Lung (tissue), 12 donors: Measurements from ENCODE around the gene RDH11. TPM values are rescaled to one million over a fixed set of nuclear protein-coding genes. Genes with fewer than 3 reads are reported as not detected.
"Not testable (repeated sequence)": the region's sequence is repeated elsewhere in the genome, so short reads cannot be mapped to it uniquely, and the experiment has no call there.

ENCODE experiments used
- ATAC-seq: fragments of 200-7000 bp; cut with Tn5 transposase; one replicate; pipeline ENCODE4 v1.9.1; 2020; ENCODE audit warnings: moderate number of reproducible peaks; ENCODE audit not compliant: insufficient read depth, low FRiP score
- DNase-seq, 3 donors: peaks; one replicate each; pipeline ENCODE4 v3.0.0-alpha.2; 2013 to 2017
- H3K27ac ChIP-seq, 2 donors: one replicate each; pipeline ENCODE4 v1.5.1; 2013; ENCODE audit warnings: mild to moderate bottlenecking in 2 of 2, moderate library complexity in 2 of 2, control low read depth in 1 of 2, inconsistent platforms in 1 of 2, low read depth in 1 of 2, low read length in 1 of 2
- H3K27me3 ChIP-seq, 3 donors: one replicate each; pipeline ENCODE4 v1.5.1; 2013; ENCODE audit warnings: low read length in 2 of 3; ENCODE audit not compliant: control insufficient read depth in 3 of 3, insufficient read depth in 3 of 3
- H3K36me3 ChIP-seq, 4 donors: one replicate each; pipeline ENCODE4 v1.5.1; 2013; ENCODE audit warnings: low read length in 4 of 4, mild to moderate bottlenecking in 1 of 4, moderate library complexity in 1 of 4; ENCODE audit not compliant: control insufficient read depth in 4 of 4, insufficient read depth in 4 of 4
- H3K4me1 ChIP-seq, 5 donors: one replicate each; pipeline ENCODE4 v1.5.1; 2013; ENCODE audit warnings: low read length in 5 of 5, mild to moderate bottlenecking in 2 of 5, moderate library complexity in 1 of 5; ENCODE audit not compliant: control insufficient read depth in 5 of 5, insufficient read depth in 5 of 5
- H3K4me3 ChIP-seq: one replicate; pipeline ENCODE4 v1.5.1; 2013; ENCODE audit warnings: mild to moderate bottlenecking, control low read depth, moderate library complexity
- H3K9ac ChIP-seq, 2 donors: one replicate each; pipeline ENCODE4 v1.5.1; 2013; ENCODE audit warnings: low read length in 2 of 2, control low read depth in 1 of 2; ENCODE audit not compliant: insufficient read depth in 1 of 2
- H3K9me3 ChIP-seq, 4 donors: one replicate each; pipeline ENCODE4 v1.5.1; 2013; ENCODE audit warnings: low read length in 3 of 4, mild to moderate bottlenecking in 1 of 4, moderate library complexity in 1 of 4; ENCODE audit not compliant: control insufficient read depth in 4 of 4, insufficient read depth in 3 of 4
- WGBS, 2 donors: extraction: QIAGEN DNeasy Blood & Tissue Kit; methylation state at CpG; one replicate each; pipeline ENCODE4 v1.1.7; 2013; 5-methylcytosine and 5-hydroxymethylcytosine counted together
- polyA plus RNA-seq, 2 donors: library from polyadenylated mRNA; stranded (reverse); fragments of 200-250 nt; gene quantifications; one replicate each; pipeline ENCODE4 v1.2.1, GENCODE V29; 2013
- total RNA-seq, 2 donors: library from RNA; depleted of rRNA in 1 of 2; stranded (reverse); fragments of >200 nt in 1 of 2; gene quantifications; one replicate each; pipeline ENCODE4 v1.2.1, GENCODE V29; 2014 to 2021
- TF ChIP-seq, protein P1 (sequence below): IDR thresholded peaks from 2 replicates; pipeline ENCODE4 v1.5.1; 2012; ENCODE audit warnings: mild to moderate bottlenecking; ENCODE audit errors: control extremely low read depth, extremely low read depth
- donor health status: control.
- donor health status: control.
- donor health status: Bipolar disorder and iron deficiency.
- donor health status: healthy.
- donor health status: DM: yes; HTN: yes; CAD: no.

RDH11 gene
- total and polyA plus RNA-seq, 4 donors = 42.0 to 80.3 (median 67.0) TPM

DNA sequence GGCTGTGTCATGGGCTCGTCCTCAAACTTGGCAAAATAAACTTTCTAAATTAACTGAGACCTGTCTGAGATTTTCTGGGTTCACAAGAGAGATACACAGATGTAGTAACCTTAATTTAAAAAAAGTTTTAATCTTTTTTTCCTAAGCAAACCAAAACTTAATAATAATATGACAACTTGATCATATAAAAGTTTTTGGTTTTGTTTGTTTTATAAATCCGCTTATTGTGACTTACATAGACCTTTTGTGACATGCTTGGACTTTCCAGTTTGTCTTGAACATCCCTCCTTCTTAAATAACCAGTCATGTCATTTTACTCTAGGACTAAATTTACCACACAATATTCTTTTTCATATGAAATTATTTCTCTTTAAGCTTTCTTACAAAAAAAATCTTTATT, 14.6 kb upstream of the RDH11 start:
- Histone ChIP-seq H3K27me3 (no peaks in the 10 kb centered on the region), H3K4me3 (no peak overlapping the region), H3K4me1 (no peaks in the 10 kb centered on the region), H3K27ac (no peak overlapping the region), H3K9ac (no peak overlapping the region), H3K36me3 (no peaks in the 10 kb centered on the region), H3K9me3 (peaks cover 0 to 7% (median 0%) of the 10 kb centered on the region in 4 donors)
- ATAC-seq (no peak), DNase-seq (no peak)
- TF ChIP-seq, protein P1, sequence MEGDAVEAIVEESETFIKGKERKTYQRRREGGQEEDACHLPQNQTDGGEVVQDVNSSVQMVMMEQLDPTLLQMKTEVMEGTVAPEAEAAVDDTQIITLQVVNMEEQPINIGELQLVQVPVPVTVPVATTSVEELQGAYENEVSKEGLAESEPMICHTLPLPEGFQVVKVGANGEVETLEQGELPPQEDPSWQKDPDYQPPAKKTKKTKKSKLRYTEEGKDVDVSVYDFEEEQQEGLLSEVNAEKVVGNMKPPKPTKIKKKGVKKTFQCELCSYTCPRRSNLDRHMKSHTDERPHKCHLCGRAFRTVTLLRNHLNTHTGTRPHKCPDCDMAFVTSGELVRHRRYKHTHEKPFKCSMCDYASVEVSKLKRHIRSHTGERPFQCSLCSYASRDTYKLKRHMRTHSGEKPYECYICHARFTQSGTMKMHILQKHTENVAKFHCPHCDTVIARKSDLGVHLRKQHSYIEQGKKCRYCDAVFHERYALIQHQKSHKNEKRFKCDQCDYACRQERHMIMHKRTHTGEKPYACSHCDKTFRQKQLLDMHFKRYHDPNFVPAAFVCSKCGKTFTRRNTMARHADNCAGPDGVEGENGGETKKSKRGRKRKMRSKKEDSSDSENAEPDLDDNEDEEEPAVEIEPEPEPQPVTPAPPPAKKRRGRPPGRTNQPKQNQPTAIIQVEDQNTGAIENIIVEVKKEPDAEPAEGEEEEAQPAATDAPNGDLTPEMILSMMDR = no peak
- WGBS, 2 donors = 88 to 91% methylated on average over 2 of the region's 2 CpGs

DNA sequence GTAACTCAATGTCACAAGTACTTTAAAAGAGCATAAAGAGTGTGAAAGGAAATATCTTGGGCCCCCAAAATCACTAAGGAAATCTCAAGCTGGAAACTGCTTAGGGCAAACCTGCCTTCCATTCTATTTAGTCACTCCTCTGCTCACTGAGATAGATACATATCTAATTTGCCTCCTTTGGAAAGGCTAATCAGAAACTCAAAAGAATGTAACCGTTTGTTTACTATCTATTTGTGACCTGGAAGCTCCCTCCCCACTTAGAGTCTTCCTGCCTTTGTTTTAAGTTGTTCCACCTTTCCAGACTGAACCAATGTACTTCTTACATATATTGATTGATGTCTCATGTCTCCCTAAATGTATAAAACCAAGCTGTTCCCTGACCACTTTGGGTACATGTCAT, 14.2 kb upstream of the RDH11 start:
- H3K4me3 ChIP-seq, H3K27me3 ChIP-seq, H3K9ac ChIP-seq, H3K4me1 ChIP-seq, DNase-seq, H3K27ac ChIP-seq, ATAC-seq, H3K9me3 ChIP-seq, H3K36me3 ChIP-seq: not testable (repeated sequence)
- 73 to 75% methylated on average over 1 of the region's 1 CpG for WGBS, 2 donors

DNA sequence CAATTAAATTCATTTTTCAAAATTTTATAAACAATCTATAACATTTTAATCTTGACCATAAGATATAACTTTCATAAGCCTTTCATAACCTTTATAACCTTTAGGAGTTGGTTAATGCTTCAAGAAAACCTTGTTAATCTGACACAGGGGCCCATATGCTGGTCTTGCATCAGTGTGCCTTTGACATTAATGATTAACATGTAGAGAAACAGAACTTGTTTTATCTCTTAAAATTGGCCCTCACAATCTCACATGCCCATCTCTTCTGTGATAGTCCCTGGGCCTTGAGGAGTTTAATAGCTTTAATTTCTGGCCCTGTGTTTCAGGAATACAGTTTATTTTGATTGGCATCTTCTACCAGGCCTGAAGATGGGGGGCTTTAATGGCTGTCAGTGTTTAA, 13.8 kb upstream of the RDH11 start:
- not testable (repeated sequence) for H3K4me3 ChIP-seq, DNase-seq, H3K27ac ChIP-seq, H3K27me3 ChIP-seq, H3K36me3 ChIP-seq, H3K4me1 ChIP-seq, H3K9ac ChIP-seq, H3K9me3 ChIP-seq, ATAC-seq

DNA sequence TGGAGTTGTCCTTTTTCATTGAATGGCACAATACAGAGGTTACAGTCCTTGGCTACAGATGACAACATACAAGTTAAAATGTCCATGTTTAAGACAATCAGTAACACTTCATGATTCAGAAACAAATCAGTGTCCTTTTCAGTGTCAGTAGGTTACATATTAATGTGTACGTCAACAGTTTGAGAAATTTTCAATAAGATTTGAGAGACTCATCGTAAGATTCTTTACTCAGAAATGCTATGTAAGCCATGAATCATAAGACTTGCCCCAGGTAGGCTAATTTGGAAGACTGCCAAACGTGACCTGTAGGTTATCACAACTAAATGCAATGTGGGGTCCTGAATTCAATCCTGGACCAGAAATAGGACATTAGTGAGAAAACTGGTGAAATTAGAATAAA, 9.6 kb upstream of the RDH11 start:
- Histone ChIP-seq H3K27ac (no peak overlapping the region), H3K4me3 (no peak overlapping the region), H3K4me1 (no peaks in the 10 kb centered on the region), H3K36me3 (no peaks in the 10 kb centered on the region), H3K9me3 (peaks cover 0 to 7% (median 0%) of the 10 kb centered on the region in 4 donors), H3K9ac (no peak overlapping the region), H3K27me3 (no peaks in the 10 kb centered on the region)
- ATAC-seq = no peak
- WGBS, 2 donors = 67 to 80% methylated on average over 3 of the region's 3 CpGs
- TF ChIP-seq, protein P1 = no peak
- no peak for DNase-seq
